HG03066 (cell line): Measurements from ENCODE around the gene PLEKHG5.
"Not testable (repeated sequence)": the region's sequence is repeated elsewhere in the genome, so short reads cannot be mapped to it uniquely, and the experiment has no call there.

Experiments
- ATAC-seq: cut with Tn5 transposase; IDR thresholded peaks from one replicate; pipeline ENCODE4 v1.9.1; 2021; ENCODE audit warnings: low read depth; ENCODE audit not compliant: unreplicated experiment

Gene PLEKHG5

DNA sequence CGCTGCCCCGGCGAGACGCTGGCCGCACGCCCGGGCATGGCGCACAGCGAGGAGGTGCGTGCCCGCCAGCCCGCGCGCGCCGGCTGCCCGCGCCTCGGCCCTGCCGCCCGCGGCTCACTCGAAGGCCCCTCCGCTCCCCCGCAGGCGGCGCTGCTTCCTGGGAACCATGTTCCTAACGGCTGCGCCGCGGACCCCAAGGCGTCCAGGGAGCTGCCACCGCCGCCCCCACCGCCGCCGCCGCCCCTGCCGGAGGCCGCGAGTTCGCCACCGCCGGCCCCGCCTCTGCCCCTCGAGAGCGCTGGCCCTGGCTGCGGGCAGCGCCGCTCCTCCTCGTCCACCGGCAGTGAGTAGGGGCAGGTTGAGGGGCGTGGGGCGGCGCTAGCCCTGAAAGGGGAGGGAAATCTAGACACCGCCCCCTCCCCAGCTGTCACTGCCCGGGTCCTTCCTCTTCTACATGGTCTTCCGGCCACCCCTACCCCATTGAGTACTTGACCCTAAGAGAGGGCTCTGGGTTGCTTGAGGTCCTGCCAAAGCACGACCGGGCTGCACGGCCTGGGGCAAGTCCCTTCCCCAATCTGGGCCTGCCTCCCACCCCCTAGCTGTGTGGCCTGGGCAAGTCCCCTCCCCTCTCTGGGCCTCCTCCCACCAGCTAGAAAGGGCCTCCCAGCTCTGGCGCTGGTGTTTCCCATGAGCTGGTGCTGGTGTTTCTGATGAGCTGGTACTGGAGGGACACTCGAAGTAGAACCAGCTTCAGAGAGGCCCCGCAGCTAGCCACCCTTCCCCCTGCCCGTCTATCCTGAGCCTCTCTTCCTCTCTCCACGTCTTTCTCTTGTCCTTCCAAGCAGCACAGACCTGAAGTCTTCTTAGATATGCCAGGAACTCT, 42.5 kb downstream of the PLEKHG5 start:
- no peak for ATAC-seq

DNA sequence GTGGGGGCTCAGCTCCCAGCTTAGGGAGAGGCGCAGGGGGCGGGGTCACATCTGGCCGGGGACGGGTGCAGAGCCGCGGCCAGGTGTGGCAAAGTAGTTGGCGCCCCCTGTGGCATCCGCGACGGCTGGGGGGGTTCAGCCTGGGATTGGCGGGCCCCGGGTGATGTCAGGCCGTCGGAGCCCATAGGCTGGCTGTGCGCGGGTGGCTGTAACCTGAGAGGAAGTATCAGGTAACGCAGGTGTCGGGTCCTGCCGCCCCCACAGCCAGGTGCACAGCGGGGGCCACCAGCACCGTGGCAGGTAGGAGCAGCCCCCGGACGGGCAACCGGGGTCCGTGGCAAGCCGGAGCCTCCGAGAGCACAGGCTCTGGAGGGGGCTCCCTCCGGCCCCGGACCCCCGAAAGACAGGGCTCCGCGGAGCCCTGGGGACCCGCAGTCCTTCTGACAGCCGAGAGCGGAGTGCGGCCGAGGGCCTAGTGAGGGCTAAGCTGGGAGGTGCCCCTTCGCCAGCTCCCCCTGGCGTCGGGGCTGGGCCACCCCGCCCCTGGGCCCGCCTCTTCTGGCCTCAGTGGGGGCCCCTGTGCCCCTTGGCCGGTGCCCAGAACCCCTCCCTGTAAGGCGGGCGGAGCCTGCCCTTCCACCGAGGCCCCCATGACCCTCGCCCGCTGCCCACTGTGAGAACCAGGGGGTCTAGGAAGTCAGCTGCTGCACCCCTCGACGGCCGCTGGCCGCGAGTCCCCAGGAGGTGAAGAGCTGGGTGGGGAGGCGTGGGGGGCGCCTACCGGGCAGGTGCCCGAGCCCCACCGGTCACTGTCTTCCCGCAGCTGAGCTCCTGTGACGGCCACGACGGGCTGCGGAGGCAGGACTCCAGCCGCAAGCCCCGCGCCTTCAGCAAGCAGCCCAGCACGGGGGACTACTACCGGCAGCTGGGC, 43.4 kb downstream of the PLEKHG5 start:
- ATAC-seq = no peak

DNA sequence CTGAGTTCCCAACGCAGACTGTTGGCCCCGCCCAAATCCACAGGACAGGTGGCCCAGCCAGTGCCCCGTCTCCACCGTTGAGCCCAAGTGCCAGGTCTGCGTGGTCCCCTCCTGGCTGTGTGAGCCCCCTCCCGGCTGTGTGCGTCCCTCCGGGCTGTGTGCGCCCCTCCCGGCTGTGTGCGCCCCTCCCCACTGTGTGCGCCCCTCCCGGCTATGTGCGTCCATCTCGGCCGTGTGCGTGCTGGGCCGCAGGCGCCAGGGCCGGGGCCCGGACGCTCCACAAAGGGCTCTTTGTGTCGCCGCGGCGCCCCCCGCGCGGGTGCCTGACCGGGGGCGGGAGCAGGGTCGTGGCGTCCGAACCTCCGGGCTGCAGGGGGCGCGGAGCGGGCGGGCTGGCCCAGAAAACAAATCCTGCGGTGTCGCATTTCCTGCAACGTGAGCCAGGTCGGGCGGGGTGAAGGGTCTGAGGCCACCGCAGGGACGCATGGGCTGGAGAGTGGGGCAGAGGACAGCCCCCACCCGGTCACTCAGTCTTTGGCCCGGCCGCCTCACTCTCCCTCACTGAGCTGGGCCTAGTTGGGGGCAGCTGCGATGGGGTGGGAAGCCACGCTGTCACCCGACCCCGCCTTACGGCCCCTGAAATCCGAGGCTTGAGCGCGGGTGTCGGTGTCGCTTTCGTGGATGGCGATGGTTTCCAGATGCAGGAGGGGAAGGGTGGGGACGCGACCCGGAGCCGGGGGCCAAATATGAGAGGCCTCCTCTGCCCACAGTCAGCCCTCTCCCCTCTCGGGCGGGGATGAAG, 44.2 kb downstream of the PLEKHG5 start:
- ATAC-seq = no peak

- no peak for ATAC-seq
Observed at GRCh38 chr1:6446665-6447015, 44.8 kb downstream of the PLEKHG5 start.

GRCh38 chr1:6445929-6446328, 45.5 kb downstream of the PLEKHG5 start:
- not testable (repeated sequence) for ATAC-seq

DNA sequence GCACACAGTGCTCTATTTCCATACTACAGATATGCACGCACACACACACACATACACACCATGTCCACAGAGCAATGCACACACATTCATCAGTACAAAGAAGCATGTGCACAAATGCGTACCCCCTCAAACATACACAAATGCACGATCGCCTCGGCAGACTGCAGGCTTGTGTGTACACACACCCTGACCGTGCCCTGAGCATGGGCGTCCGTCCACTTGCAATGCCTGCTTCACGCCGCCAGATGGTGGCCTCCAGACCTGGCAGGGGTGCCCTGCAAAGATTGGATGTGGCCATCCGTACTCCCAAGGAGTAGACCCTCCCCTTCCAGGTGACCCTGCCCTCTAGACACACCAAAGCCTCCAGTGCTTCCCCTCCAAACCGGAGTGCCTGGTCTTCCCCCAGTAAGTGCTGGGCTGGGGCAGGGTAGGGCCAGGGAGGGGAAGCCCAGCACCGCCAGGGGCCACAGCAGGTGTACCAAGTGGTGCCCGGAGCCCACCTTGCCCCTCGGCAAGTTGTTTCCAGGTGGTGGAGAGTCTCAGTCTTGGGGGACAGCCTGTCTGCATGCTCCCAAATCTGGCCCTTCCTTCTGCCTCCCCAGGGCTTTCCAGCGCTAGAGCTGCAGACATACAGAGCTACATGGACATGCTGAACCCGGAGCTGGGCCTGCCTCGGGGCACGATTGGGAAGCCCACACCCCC, 46.3 kb downstream of the PLEKHG5 start:
- ATAC-seq = no peak

DNA sequence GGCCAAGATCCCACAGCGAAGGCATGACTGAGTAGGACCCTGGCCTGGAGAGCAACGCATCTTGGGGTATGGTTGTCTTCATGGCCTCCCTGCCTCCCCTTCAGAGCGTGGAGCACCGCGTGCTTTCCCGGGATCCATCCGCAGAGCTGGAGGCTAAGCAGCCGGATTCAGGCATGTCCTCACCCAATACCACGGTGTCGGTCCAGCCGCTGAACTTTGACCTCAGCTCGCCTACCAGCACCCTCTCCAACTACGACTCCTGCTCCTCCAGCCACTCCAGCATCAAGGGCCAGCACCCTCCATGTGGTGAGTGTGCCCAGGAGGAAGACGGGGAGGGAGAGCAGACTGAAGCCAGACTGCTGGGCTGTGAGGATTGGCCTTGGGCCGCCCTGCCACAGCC, 47.1 kb downstream of the PLEKHG5 start:
- no peak for ATAC-seq

DNA sequence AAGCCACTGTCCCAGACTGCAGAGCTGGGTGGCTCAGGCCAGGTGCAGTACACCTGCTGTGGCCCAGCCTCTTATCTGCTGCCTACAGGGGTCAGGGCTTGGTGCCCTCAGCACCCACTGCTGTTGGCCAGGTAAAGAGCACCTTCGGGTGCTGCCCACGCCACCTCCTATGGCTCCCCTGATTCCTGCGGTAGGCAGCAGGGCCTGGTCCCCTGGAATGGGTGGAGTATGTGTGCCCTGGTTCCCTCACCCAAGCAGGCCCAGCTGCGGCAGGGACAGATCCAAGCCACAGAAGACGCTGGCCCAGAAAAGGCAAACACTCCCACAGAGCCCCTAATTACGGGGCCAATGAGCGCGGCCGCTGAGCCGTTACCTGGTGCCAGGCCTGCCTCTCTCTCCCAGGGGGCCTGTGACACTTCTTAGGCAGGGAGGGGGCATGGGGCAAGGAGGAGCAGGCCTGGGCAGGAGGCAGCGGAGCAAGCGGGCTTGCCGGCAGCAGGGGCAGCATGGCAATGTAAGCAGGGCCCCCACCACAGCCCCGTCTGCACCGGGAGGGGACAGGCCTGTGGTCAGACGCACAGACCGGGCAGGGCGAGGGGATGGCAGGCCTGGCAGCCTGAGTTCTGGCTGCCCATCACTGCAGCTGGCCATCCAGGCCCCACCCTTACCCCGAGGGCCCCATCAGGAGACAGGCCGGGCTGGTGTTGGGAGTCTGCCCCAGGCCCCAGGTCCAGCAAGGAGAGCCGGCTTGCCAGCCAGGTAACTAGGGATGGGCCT, 47.9 kb downstream of the PLEKHG5 start:
- no peak for ATAC-seq

DNA sequence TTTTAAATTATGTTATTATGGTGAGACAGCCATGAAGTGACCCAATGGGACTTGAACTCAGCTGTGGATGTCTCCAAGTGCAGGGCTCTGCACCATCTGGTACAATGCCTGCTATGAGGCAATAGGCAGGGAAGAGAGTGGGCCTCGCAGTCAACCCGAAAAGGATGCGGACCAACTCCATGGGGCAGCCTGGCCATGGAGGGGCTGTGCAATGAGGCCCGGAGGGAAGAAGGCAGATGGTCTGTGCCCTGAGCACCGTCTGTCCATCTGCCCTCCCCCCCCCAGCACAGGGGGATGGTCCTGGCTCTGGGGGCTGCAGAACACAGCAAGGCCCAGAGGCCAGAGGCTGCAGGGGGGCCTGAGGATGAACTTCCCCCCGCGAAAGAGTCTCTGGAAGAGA, 49.9 kb downstream of the PLEKHG5 start:
- ATAC-seq = no peak

GRCh38 chr1:6440198-6441126, 51.0 kb downstream of the PLEKHG5 start:
- ATAC-seq = no peak

DNA sequence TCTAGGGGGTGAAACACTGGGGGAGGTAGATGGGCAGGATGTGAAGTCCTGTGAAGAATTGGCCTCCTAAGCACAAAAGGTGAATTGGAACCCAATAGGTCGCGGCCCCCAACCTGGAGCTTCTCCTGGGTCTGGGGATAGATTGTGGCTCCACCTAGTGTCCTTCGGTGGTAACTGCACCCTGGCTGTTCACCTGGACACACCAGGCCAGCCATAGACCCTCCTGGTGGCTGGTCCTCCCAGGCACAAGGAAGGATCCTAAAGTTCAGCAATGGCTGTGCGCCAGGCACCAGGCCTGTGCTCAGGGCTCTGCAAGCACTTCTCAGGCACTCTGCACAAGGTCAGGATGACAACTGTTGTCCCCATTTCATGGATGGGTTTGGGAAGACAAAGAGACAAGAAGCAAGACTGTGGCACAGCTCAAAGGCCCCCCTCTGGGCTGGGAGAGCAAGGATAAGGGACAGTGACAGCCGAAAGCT, 53.4 kb downstream of the PLEKHG5 start:
- ATAC-seq = no peak

GRCh38 chr1:6437012-6437700, 54.3 kb downstream of the PLEKHG5 start:
- ATAC-seq = not testable (repeated sequence)

- not testable (repeated sequence) for ATAC-seq
Observed at GRCh38 chr1:6436277-6436676, 55.2 kb downstream of the PLEKHG5 start.

DNA sequence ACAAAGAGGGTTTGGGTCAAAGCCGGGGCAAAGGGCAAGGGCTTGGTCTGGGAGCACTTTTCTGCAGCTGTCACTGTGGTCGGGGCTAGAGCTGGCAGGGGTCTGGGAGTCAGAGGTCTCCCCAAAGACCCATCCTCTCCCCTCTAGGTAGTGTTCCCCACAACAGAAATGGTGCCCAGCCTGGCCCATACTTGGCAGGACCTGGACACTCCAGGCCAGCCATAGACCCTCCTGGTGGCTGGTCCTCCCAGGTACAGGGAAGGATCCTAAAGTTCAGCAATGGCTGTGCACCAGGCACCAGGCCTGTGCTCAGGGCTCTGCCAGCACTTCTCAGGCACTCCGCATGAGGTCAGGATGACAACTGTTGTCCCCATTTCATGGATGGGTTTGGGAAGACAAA, 55.9 kb downstream of the PLEKHG5 start:
- ATAC-seq = no peak

GRCh38 chr1:6435129-6435528, 56.3 kb downstream of the PLEKHG5 start:
- ATAC-seq = no peak

- no peak for ATAC-seq
Observed at GRCh38 chr1:6434186-6434585, 57.3 kb downstream of the PLEKHG5 start.
